NCI-H146 (cell line): ENCODE measurements around the gene ARL14.

Experiments
- DNase-seq: peaks from one replicate; lab custom pipeline; 2025; lab: John Stamatoyannopoulos, UW

ARL14 gene

GRCh38 chr3:160676547-160677303 lies at the start of gene ARL14:
Gene ARL14 (plus strand): TSS chr3:160677160. CDS start chr3:160677347, 187 bp downstream.
- DNase-seq, result no peak

DNA sequence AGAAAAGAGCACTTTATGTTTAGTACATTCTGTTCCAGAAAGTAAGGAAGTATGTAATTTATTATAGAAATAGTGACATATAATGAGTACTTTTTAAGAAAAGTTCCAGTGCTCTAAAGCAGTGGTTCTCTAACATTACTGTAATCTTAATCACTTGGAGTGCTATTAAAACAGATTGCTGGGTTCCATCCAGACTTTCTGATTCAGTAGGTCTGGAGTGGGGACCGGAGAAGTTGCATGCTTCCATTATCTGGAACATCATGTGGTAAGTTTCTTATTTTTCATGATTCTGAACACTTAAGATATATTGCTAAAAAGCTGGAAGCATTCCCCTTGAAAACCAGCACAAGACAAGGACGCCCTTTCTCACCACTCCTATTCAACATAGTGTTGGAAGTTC lies 47.5 kb upstream of the ARL14 start:
- DNase-seq, result no peak

DNA sequence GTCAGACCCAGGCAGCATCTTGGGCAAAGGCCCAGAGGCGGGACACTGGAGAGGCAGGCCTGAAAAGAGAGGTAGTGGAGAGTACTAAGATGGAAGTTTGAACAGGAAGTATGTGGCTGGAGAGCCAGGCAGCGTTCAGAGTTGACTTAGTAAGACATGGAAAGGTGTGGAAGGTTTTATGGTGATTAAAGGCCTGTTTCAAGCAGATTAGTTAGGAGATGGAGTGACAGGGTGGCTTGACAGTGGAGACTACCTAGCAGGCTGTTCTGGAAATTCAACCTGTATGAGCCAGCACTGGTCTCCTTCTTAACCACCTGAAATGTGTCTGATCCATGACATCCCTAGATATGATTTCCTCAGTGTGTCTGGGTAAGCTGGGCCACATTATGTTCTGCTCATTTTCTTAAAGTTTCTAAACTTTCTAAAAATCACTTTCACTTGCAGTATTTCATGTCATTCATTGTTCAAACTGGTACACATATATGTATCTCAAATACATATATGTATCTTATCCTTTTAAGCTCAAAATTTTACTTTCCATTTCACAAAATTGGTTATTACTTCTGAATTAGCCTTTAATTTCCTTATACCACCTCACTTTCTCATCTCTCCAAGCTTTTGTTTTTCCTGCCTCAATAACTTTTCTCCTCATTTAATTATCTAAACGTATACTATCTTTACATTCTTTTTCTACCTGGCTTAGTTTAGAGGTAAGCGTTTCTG lies 43.4 kb upstream of the ARL14 start:
- DNase-seq, result no peak

GRCh38 chr3:160635213-160635612 lies 41.7 kb upstream of the ARL14 start:
- no peak for DNase-seq

DNA sequence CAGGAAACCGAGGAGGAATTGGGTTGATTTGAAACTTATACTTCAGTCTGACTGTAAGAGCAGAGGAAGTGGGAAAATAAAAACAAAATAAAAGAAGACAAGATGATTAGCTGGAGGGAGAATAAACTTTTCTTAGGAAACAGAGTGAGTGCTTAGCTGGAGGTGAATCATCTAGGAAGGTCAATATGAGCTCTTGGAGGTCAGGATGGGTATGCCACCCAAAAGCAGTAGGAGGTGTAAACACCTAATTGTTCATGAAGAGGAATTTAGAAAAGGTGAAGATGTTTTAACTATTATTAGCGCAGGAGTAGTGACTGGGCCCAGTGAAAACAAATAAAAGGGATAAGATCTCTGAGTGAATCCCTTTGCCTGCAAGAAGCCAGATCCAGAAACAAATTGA lies 39.9 kb upstream of the ARL14 start:
- no peak for DNase-seq

GRCh38 chr3:160638184-160638583 lies 38.8 kb upstream of the ARL14 start:
- no peak for DNase-seq

GRCh38 chr3:160641665-160642309 lies 35.2 kb upstream of the ARL14 start:
- DNase-seq, result no peak

DNA sequence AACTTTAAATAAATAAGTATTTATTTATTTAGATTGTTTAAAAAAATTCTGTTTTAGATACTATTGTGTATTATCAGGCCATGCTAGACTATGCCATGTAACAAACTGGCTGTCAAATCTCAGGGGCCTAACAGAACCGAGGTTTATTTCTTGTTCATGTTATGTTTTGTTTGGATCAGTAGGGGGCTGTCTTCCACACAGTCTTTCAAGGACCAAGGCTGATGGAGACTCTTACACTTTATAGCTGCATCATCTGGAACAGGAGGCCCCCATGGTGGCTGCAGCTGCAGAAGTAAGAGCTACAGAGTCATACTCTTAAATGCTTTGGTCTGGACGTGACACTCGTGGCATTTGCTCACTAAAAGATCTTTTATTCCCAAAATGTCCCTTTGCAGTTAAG lies 33.0 kb upstream of the ARL14 start:
- DNase-seq, result no peak

GRCh38 chr3:160644491-160644890 lies 32.5 kb upstream of the ARL14 start:
- DNase-seq, result no peak

DNA sequence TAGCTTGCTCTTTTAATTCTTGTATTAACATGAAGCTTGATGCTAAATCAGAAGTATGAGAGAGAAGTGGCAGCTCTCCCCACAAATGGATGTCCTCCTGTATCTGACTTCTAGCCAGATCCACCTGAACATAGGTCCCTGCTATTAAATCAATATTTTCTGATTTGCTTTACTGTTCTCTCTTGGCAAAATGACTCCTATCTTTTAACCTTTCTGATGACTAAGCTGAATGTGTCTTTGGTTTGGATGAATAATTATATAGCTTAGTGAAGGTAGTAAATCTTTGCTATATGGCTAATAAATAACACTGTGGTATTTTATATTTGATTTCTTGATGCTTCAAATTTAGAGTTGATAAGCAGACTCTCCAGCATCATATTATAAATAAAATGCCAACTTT lies 28.3 kb upstream of the ARL14 start:
- DNase-seq, result no peak

DNA sequence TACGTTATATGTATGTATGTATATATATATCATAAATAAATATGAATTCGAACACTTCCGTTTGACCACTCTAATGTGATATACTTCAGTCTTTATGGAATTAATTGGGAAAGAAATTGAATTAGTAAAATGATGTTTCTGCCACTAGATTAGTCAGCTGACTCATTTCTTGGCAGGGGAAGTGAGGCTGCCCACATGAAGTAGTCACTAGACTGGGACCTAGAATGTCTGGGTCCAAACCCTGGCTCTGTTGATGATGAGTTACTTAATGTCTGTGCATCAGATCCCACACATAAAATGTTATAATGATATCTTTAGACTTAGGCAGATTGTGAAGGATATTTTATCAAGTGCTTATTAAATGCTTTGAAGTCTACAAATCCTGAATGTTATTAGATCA lies 27.4 kb upstream of the ARL14 start:
- DNase-seq, result no peak

DNA sequence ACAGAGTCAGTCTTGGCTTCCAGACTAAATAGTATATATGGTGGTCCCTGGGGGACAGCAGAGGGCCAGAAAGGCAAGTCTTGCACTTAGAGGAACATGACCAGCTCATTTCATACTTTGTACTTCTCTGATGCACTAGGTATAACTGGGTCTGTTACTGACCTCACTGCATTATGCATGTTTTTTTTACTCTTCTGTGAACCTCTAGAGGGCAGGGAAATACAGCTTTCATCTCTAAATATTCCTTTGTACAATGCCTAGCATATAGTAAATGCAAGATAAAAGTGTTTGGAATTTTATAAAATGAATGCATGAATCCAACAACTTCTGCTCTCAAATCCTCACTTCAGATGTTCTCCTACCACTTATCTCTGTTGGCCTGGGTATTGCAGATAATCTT lies 23.4 kb upstream of the ARL14 start:
- no peak for DNase-seq

- DNase-seq, result no peak
These were observed 16.1 kb upstream of the ARL14 start for GRCh38 chr3:160660902-160661301.

DNA sequence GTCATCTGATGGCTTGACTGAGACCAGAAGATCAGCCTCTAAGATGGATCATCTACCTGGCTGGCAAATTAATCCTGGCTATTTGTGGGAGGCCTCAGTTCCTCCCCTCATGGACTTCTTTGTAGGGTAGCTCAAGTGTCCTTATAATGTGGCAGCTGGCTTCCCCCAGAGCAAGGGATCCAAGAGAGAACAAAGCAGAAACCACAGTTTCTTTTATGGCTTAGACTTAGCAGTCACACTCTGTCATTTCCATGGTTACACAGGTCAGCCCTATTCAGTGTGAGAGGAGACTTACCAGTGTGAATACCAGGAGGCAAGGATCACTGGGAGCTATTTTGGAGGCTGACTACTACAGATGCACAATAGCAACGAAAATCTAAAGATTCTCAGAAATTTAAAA lies 15.3 kb upstream of the ARL14 start:
- DNase-seq, result peak; percentile 66

DNA sequence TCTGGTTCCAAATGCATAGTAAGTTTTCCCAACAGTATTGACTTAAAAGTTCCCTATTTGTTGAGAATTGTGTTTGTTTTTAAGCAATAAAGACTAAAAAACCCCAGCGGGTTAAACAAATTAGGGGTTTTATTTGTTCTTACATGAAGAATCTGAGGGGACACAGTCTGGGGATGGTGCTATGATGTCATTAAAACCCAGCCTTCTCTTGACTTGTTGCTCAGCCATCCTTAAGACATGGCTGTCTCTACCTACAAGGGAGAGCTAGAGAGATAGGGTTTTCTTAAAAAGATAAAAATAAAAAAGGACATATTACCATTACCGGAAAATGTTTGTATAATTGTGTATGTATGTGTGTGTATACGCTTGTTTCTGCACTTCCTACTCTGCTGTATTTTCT lies 11.7 kb upstream of the ARL14 start:
- no peak for DNase-seq

GRCh38 chr3:160665784-160666526 lies 11.0 kb upstream of the ARL14 start:
- DNase-seq, result peak; percentile 90

- no peak for DNase-seq
These were observed 9.5 kb upstream of the ARL14 start for GRCh38 chr3:160667452-160667851.

DNA sequence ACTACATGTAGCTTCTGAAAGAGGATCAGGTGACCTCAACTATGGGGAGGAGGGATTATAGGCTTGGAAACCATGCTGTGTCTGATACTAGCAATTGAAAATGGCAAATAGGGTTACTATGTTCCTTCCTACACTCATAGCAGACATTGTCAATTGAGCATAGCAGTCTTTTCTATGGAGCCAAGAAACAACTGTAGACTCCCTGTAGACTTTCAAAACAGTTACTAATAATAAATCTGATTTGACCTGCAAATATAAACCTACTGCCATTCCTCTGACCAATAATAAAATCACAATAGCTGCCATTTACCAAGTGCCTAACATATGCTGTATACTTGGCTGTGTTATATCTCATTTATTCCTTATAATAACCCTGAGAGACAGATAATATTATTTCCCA lies 8.5 kb upstream of the ARL14 start:
- no peak for DNase-seq

- DNase-seq, result no peak
These were observed 5.7 kb upstream of the ARL14 start for GRCh38 chr3:160671231-160671630.

DNA sequence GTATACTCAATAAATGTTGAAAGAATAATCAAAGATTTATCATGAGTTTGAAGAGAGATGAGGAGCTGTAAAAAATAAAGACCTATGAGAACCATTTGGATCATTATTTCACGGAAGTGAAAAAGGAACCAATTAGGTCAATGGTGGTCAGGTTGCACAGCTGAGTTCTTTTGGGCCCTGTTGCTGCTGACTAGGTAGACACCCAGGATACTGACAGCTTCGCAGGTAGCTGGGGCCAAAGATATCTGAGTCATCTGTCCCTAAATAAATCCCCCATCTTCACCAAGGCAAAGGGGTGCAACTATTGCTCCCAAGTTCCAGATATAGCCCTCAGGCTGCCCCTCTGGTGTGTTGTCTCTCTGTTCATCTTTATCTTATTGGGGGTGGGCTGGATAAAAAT lies 5.0 kb upstream of the ARL14 start:
- DNase-seq, result no peak

DNA sequence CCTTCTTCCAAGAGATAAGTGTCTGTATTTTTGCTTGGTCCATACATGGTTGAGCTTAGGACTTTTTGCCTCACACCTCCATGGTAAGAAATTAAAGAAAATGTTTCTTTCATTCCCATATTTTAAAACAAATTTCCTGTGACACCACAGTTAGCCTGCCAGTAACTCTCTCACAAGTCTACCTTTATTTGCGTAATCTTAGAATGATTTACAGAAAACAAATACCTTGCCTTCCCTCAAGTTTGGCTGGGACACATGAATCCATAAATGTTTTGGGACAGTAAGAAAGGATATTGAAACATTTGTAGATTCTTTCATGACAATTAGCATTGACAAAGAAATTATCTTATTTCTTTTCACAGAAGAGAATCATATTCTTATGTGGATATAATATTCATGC lies 3.8 kb upstream of the ARL14 start:
- DNase-seq, result no peak

GRCh38 chr3:160675566-160676124 lies 1.3 kb upstream of the ARL14 start:
- peak; percentile 34 for DNase-seq
